GM19238 (cell line): ENCODE results near the gene ABHD15.

Experiments
- DNase-seq: peaks from one replicate; pipeline ENCODE4 v3.0.0; 2011; ENCODE audit warnings: low spot score; ENCODE audit not compliant: insufficient read length

ABHD15 gene

DNA sequence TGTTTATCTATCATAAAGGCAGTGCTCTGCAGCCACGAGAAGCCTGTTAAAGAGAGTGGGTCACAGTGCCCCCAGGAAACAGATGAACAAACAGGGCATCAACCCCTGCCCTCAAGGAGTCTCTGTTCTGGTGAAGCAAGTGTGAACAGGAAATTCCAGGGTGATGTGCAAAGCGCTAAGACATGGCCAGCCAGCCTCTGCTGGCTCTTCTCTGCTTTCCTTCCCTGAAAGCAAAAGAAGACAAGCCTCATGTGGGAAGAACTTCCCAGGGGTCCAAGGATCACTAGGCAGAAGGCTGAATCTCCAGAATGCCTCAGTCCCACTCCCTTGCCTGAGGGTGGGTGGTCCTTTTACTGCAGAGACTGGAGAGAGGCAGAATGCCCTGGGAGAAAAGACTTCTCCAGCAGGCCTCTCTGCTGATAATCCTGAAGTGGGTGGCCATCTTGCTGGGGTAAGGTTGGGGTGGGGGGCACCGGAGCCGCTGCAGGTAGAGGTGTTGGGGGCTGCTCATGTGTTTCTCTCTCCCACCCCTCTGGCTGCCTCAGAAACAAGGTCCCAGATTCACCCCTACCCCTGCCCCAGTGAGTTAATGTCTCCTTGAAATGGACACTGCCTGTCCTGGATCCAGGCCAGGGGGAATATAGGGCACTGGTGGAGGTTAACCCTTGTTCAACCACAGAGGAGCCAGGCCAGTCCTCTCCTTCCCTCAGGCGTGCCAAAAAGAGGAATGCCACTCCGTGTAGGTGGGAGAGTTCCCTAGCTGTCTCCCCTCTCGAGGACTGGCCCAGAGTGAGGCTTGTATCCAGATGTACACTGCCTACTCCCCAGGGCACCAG is 28.5 kb upstream of the ABHD15 start:
- DNase-seq = no peak

DNA sequence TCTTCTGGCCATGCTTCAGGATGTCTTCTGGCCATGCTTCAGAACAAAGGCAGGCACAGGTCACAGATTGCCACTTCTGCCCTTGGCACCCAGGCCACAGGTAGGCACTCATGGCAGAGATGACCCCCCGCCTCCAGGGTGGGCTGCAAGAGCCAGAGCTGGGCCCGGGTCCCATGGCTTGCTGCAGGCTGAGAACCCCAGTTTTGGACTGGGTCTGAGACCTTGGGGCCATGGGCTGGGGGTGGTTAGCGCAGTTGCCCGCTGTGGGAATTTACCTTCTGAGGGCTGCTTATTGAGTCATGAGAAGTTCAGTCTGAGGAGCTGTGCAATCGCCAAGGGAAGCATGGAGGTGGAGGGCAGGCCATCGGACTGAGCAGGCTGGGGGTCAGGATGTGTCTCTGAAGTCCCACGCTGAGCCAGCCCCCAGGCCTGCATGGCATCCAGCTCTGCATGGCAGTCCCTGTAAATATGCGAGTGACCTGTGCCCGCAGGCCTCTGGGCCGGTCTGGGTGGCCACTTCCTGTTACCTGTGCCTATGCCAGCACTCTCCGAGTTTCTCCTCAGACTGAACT is 27.8 kb upstream of the ABHD15 start:
- DNase-seq = no peak

- DNase-seq = no peak
These were observed 27.0 kb upstream of the ABHD15 start for GRCh38 chr17:29593591-29594518.

DNA sequence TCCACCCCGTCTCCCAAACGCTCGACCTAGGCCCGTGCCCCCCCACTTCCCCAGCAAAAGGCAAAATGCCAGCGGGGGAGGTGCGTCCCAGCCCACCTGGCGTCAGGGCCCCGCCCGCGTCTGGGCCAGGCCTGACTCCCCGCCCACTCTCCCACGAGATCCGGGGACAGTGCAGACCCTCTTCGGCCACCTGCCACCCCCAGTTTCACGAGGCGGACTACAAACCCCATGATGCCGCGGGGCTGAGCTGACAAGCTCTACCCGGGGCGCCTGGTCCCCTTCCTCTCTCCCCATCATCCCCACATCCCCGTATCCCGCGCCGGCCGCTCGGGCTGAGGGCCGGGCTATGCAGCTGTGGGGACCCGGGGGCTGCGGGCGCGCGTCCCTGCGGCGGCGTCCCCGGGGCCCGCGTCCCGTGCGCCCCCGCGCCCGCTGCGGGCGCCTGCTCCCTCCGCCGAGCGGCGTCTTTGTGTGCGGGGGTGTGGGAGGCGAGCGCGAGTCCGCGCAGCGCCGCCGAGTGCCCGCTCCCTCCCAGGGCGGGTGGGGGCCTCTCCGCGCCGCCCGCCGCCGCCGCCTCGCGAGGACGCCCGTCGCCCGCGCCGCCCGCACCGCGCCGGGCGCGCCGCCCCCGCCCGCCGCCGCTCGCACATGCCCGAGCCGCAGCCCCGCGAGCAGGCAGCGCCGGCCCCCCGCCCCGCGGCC is 26.2 kb upstream of the ABHD15 start, which contains the start of gene ANKRD13B:
Gene ANKRD13B, plus strand, starts transcription at position 283 of the 702 bp plus-strand sequence. CDS start 490 bp downstream, outside the sequence.
- no peak for DNase-seq

GRCh38 chr17:29591737-29592608 is 25.1 kb upstream of the ABHD15 start:
- peak; percentile 89 for DNase-seq

GRCh38 chr17:29591146-29591736 is 24.4 kb upstream of the ABHD15 start:
- DNase-seq = no peak

DNA sequence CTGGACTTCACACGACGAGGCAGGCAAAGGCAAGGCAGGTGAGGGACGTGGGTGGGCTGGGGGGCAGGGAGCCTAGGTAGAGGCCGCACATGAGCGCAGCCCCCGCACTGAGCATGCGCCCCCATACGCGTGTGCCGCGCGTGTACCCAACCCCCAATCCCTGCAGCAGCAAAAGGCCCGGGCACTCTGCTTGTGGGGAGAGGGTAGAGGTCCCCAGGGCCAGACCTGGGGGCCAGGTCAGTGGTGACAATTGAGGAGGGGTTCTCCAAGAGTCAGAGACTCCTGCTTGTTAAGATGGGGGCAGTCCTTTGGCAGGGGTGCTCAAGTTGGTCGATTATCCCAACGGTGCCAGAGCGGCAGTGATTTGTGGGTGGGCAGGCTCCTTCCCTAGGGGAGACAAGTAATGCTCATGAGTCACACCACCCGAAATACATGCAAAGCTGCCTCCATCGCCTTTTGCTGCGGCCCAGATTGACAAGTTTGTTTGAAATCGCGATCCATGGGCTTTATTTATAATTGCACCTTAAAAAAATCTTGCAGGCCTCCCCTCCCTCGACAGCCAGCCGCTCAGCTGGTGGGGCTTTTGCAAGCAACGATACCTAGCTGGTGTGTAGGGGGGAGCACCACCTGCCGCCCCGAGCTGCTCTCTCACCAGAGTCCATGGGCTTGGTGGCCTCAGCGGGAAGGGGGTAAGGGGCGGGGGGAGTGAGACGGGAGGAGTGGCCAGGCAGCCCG is 23.7 kb upstream of the ABHD15 start:
- DNase-seq = no peak

- peak; percentile 98 for DNase-seq
These were observed 22.9 kb upstream of the ABHD15 start, which contains the start of gene GIT1 for GRCh38 chr17:29589524-29590410. TSS of gene GIT1 (minus strand) at chr17:29589648. CDS start at chr17:29589378, 270 bp downstream.

GRCh38 chr17:29588562-29589411 is 21.9 kb upstream of the ABHD15 start:
- no peak for DNase-seq

DNA sequence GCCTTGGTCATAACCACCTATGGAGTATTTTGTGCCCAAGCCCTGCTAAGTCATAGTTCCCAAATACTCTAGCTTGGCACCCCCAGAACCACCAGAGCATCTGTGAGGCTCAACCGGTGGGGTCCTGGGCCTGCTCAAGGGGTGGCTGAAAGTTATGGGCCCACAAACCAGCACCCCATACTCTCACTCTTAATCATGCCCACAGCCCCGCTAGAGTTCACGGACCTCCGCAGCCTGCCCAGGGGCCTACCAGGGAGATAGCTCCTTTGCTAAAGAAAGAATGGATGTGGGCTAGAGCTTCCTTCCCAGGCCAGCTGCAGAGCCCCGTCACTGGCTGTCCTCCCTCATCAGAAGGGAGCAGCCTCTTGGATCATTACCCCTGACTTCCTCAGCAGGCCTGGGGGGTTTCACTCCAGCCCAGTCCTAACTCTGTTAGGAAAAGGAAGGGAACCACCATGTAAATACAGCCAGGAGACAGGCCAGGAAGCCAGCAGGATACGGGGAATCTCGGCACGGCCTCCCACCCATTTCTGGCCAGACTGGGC is 21.3 kb upstream of the ABHD15 start:
- no peak for DNase-seq

- no peak for DNase-seq
These were observed 20.8 kb upstream of the ABHD15 start for GRCh38 chr17:29587591-29587990.

- DNase-seq = no peak
These were observed 20.0 kb upstream of the ABHD15 start for GRCh38 chr17:29586676-29587469.

DNA sequence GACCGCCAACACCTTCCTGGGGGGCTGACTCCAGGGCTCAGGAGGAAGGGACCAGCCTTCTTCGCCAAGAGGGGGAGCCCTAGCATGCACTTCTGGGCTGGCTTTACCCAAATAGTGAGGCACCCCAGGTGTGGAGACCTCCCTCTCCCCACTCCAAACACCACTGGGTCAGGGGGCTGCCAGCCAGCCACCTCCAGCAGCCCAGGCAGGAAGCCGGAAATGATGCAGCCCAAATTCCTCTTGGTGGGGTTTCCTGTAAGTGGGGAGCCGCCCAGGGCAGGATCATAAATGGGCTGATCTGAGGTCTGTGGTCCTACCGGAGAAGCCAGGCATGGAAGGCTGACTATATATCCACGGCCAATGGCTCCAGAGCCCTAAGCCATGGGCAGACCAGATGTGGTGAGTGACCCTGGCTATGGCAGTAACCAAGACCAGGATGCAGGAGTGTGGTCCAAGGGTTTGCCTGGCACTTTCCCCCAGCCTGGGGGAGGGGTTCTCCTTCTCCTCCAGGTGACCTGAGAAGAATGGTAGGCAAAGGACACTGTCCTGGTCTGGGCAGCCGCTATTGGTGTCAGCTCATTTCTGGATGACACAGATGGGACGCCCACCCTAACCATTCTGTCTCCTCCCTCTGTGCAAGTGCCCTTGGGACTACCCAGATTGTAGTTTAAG is 18.4 kb upstream of the ABHD15 start:
- DNase-seq = no peak

DNA sequence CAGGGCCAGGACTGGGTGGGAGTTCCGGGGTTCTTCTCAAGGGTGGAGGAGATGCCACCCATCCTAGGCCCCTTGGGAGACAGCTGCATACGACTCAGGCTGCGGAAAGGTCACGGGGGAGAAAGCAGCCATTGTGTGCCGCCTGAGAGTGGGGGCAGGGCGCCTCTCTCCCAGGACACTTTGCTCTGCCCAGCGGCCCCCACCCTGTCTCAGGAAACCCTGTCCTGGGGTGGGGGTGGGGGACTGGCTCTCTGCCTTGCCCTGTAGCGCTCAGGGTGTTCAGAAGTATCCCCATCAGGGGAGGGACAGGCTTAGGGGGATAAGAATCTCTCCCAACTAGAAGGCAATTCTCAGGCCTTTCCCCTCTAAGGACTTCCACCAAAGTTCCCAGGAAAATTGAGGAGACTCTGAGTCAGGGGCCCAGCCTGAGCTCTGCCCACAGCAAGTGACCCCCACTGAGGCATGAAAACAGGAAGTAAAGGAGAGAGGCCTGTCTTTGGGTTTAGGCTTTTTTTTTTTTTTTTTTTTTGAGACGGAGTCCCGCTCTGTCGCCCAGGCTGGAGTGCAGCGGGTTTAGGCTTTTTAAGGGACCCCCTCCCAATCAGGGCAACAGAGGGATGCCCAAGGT is 17.7 kb upstream of the ABHD15 start:
- no peak for DNase-seq
